Measurements from ENCODE around the gene MAP10. TPM values are rescaled to one million over a fixed set of nuclear protein-coding genes. Genes with fewer than 3 reads are reported as not detected.
A peak's percentile ranks its signal among the peaks of the same experiment; 100 is the strongest.

Gene MAP10
- total RNA-seq, 1 donor from 2014 or later: 3.3 TPM

- H3K4me3 ChIP-seq (ENCODE audit: low read depth, low read length): no peak overlapping the region
- no peak for DNase-seq (ENCODE audit: low read depth)
- TF ChIP-seq, protein P1, sequence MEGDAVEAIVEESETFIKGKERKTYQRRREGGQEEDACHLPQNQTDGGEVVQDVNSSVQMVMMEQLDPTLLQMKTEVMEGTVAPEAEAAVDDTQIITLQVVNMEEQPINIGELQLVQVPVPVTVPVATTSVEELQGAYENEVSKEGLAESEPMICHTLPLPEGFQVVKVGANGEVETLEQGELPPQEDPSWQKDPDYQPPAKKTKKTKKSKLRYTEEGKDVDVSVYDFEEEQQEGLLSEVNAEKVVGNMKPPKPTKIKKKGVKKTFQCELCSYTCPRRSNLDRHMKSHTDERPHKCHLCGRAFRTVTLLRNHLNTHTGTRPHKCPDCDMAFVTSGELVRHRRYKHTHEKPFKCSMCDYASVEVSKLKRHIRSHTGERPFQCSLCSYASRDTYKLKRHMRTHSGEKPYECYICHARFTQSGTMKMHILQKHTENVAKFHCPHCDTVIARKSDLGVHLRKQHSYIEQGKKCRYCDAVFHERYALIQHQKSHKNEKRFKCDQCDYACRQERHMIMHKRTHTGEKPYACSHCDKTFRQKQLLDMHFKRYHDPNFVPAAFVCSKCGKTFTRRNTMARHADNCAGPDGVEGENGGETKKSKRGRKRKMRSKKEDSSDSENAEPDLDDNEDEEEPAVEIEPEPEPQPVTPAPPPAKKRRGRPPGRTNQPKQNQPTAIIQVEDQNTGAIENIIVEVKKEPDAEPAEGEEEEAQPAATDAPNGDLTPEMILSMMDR (conservative IDR thresholded peaks at IDR 0.05; ENCODE audit: low read depth, low read length): no peak
These were observed 28.9 kb downstream of the MAP10 start for GRCh38 chr1:232834066-232834465.

- TF ChIP-seq, protein P1 (conservative IDR thresholded peaks at IDR 0.05; ENCODE audit: low read depth, low read length): no peak
- no peak for DNase-seq (ENCODE audit: low read depth)
- no peak overlapping the region for H3K4me3 ChIP-seq (ENCODE audit: low read depth, low read length)
These were observed 29.9 kb downstream of the MAP10 start for GRCh38 chr1:232835166-232835565.

DNA sequence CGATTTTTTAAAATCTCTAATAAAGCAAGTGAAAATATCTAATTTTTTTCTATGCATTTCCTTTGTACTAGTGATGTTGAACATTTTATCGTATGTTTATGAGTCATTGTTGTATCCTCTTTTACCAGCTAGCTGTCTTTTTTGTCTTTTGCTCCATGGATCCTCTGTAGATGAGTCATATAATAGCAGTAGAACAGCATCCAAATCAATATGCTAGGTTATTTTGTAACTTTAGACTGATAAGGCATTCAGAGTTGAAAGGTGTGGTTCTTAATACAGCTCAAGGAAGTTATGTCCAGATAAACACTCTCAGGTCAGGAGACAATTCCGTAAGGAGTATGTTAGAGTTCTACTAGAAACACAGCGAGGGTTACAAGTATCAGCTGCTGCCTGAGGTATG lies 31.9 kb downstream of the MAP10 start:
- H3K4me3 ChIP-seq (ENCODE audit: low read depth, low read length): no peak overlapping the region
- TF ChIP-seq, protein P1 (conservative IDR thresholded peaks at IDR 0.05; ENCODE audit: low read depth, low read length): no peak
- DNase-seq (ENCODE audit: low read depth): no peak

DNA sequence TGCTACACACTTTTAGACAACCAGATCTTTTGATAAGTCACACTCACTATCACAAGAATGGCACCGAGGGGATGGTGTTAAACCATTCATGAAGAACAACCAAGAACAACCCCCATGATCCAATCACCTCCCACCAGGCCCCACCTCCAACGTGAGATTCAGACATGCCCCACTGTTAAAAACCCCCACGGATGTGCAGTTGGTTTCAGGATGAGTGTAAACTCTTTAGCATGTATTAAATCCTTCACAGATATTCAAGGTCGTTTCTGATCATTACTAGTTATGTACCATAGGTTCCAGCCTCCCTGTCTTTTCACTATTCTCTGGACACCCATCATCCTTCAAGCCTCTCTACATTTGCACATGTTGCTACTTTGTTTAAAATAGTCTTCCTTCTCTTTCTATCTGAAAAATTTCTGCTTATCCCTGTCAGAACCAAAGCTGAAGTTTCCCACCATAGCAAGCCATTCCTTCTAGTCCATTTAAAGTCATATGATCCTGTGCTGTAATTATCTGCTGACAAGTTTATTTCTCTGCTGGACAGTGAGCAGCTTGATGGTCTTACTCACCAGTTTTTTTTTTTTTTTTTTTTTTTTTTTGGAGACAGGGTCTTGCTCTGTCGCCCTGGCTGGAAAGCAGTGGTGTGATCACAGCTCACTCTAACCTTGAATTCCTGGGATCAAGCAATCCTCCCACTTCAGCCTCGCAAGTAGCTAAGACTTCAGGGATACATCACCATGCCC lies 36.8 kb downstream of the MAP10 start:
- DNase-seq (ENCODE audit: low read depth): no peak
- TF ChIP-seq, protein P1 (conservative IDR thresholded peaks at IDR 0.05; ENCODE audit: low read depth, low read length): no peak
- no peak overlapping the region for H3K4me3 ChIP-seq (ENCODE audit: low read depth, low read length)

DNA sequence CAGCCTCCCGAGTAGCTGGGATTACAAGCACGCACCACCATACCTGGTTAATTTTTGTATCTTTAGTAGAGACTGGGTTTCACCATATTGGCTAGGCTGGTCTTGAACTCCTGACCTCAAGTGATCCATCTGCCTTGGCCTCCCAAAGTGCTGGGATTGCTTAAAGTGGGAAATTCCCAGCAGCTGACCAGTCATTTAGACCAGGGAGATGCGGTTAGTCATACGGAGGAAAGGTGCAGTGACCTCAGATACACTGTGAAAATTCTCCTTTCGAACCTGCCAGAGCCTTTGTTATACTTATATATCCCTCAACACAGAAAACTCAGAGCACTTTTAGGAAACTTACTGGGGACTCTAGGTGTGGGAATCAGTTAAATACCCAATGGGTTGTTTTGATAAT lies 39.6 kb downstream of the MAP10 start:
- TF ChIP-seq, protein P1 (conservative IDR thresholded peaks at IDR 0.05; ENCODE audit: low read depth, low read length): no peak
- H3K4me3 ChIP-seq (ENCODE audit: low read depth, low read length): no peak overlapping the region
- DNase-seq (ENCODE audit: low read depth): peak; percentile 91

DNA sequence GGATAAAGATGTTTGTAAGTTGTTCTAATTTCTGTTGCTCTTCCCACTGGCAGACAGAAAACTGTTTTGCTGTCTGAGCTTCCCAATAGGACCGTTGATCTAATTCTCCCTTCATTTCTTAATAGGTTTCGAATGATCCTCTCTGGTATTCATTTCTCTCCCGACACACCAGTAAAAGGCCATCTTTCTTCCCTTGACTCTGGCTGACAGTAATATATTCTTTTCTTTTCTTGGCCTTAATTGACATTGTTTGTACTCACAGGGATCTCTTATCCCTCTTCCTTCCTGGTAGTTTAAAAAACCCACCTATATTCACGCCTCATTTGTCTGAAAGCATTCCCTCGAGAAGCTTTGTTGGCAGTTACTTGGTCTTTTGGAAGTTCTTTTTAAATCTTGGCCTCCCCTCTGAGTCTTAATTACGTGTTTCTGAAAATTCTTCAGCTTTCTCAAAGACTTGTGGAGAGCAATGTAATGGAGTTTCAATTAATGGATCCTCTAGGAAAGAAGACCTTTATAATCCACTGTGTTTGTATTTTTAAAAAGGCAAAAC lies 40.3 kb downstream of the MAP10 start:
- TF ChIP-seq, protein P1 (conservative IDR thresholded peaks at IDR 0.05; ENCODE audit: low read depth, low read length): no peak
- no peak for DNase-seq (ENCODE audit: low read depth)

GRCh38 chr1:232851532-232851931 lies 46.3 kb downstream of the MAP10 start:
- no peak overlapping the region for H3K4me3 ChIP-seq (ENCODE audit: low read depth, low read length)
- DNase-seq (ENCODE audit: low read depth): no peak
- TF ChIP-seq, protein P1 (conservative IDR thresholded peaks at IDR 0.05; ENCODE audit: low read depth, low read length): no peak

More for the DNA sequence above, 40.3 kb downstream of the MAP10 start:
- no peak overlapping the region for H3K4me3 ChIP-seq (ENCODE audit: low read depth, low read length)

All from epithelial cell of proximal tubule (primary cell).